NT2/D1 (cell line): ENCODE data around the gene PAX4.

ENCODE experiments used
- DNase-seq: peaks from one replicate; pipeline ENCODE4 v3.0.0-alpha.2; 2011; ENCODE audit warnings: low read depth, low spot score
- H3K27me3 ChIP-seq: 2 replicates; pipeline ENCODE4 v1.6.0; 2011; ENCODE audit warnings: mild to moderate bottlenecking; ENCODE audit not compliant: insufficient read length, insufficient read depth
- H3K36me3 ChIP-seq: 2 replicates; pipeline ENCODE4 v1.6.1; 2011; ENCODE audit warnings: mild to moderate bottlenecking, low read length, mixed read lengths; ENCODE audit not compliant: insufficient read depth, insufficient read length
- H3K4me1 ChIP-seq: 2 replicates; pipeline ENCODE4 v1.5.1; 2011; ENCODE audit not compliant: insufficient read depth, insufficient read length
- H3K4me3 ChIP-seq: 2 replicates; pipeline ENCODE4 v1.5.1; 2011; ENCODE audit warnings: low read depth; ENCODE audit not compliant: insufficient read length
- H3K9ac ChIP-seq: 2 replicates; pipeline ENCODE4 v1.6.0; 2011; ENCODE audit warnings: low read depth; ENCODE audit not compliant: insufficient read length
- H3K9me3 ChIP-seq: 2 replicates; pipeline ENCODE4 v1.5.1; 2011; ENCODE audit warnings: mild to moderate bottlenecking, low read length; ENCODE audit not compliant: insufficient read depth
- SUZ12 ChIP-seq: IDR thresholded peaks from 2 replicates; pipeline ENCODE4 v1.6.1; 2011; ENCODE audit not compliant: insufficient read length, insufficient read depth; ENCODE audit errors: extremely low read depth
- YY1 ChIP-seq: IDR thresholded peaks from 2 replicates; pipeline ENCODE4 v1.6.1; 2011; ENCODE audit not compliant: insufficient read length, insufficient read depth
- ZNF274 ChIP-seq: IDR thresholded peaks from 2 replicates; pipeline ENCODE4 v1.6.1; 2011; ENCODE audit warnings: mild to moderate bottlenecking, low read depth, low read length

The PAX4 gene

DNA sequence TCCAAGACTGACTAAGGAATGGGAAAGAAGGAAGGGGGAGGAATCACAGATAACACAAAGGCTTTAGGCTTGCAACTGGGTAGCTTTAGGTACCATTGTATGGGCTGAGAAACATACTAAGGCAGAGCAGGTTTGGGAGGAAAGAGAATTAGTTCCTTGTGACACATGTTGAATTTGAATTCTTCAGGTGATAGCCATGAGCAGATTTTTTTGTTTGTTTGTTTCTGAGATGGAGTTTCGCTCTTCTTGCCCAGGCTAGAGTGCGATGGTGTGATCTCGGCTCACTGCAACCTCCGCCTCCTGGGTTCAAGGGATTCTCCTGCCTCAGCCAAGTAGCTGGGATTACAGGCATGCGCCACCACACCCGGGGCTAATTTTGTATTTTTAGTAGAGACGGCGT is 29.7 kb upstream of the PAX4 start:
- TF ChIP-seq ZNF274 (no peak), SUZ12 (no peak), YY1 (no peak)
- no peak for DNase-seq
- Histone ChIP-seq H3K9ac (no peak overlapping the region), H3K27me3 (no peaks in the 10 kb centered on the region), H3K9me3 (no peaks in the 10 kb centered on the region), H3K4me3 (no peak overlapping the region), H3K36me3 (no peaks in the 10 kb centered on the region), H3K4me1 (no peaks in the 10 kb centered on the region)

DNA sequence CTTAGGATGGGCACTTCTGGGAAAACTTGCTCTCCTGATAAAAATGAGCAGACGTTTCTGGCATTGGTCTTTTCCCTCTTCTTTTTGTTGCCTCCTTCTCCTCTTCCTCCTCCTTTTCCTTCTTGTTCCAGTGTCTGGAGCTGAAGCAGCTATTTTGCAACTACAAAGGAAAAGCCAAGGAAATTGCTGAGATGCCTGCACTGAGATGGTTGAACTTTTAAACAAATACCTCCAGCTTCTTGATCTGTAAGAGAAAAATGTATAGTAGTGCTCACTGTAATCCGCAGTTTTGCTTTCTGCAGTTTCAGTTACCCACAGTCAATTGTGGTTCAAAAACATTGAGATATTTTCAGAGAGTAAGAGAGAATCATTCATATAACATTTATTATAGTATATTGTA is 26.5 kb upstream of the PAX4 start:
- H3K4me1 ChIP-seq = no peaks in the 10 kb centered on the region
- TF ChIP-seq YY1 = no peak
- TF ChIP-seq ZNF274 = no peak
- no peak for TF ChIP-seq SUZ12
- H3K9me3 ChIP-seq = no peaks in the 10 kb centered on the region
- H3K36me3 ChIP-seq = no peaks in the 10 kb centered on the region
- no peak overlapping the region for H3K9ac ChIP-seq
- H3K27me3 ChIP-seq = no peaks in the 10 kb centered on the region
- no peak for DNase-seq
- H3K4me3 ChIP-seq = no peak overlapping the region

DNA sequence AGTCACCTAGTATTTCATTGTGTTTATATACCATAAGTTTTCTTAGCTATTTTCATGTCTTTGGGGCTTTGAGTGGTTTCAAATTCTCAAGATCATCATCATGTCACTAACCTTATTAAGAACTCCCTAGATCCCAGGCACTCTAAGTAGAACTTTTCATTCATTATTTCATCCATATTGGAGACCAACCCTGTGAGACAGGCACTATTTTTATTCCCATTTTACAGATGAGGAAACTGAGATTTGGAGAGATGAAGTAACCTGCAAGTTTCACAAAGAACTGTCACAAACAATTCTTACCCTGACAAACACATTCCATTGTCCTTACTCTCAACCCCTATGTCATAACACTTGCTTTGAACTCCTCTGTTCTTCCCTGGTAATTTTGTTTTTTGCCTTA is 20.3 kb upstream of the PAX4 start:
- TF ChIP-seq ZNF274 (no peak), SUZ12 (no peak), YY1 (no peak)
- DNase-seq = no peak
- H3K36me3 ChIP-seq = no peaks in the 10 kb centered on the region

DNA sequence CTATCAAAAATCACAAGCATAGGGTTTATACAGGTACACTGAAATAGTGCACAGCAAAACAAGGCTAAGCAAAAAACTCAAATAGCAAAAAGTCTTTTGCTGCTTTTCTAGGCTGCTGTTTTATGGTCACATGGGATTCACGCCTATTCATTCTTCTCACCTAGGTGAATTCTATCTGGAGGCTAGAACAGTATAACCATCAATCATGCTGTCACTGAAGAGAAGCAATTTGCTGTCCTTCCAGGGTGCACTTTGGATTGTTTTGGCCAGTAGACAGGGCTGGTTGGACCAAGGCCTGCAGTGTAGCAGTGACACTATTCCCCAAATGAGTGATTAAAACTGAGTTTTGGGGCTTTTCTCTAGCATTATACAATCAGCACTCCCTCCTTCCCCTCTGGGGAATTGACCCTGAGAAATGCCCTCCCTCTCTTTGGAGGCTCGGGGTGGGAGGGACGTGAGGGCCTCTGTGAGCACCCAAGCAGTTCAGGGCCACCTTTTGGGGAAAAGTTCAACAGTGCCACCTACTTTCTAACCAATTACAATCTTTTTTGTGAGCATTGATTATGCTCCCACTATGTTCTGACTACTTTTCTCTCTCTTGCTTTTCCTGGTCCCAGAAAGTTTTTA is 17.8 kb upstream of the PAX4 start:
- DNase-seq = no peak
- TF ChIP-seq SUZ12 = no peak
- no peak for TF ChIP-seq YY1
- no peaks in the 10 kb centered on the region; the same call in 1 of the 2 replicates for H3K9me3 ChIP-seq

More for the DNA sequence above, 20.3 kb upstream of the PAX4 start:
- Histone ChIP-seq H3K4me1 (no peaks in the 10 kb centered on the region), H3K4me3 (no peak overlapping the region), H3K9ac (no peak overlapping the region), H3K9me3 (no peaks in the 10 kb centered on the region; the same call in 1 of the 2 replicates), H3K27me3 (no peaks in the 10 kb centered on the region)

DNA sequence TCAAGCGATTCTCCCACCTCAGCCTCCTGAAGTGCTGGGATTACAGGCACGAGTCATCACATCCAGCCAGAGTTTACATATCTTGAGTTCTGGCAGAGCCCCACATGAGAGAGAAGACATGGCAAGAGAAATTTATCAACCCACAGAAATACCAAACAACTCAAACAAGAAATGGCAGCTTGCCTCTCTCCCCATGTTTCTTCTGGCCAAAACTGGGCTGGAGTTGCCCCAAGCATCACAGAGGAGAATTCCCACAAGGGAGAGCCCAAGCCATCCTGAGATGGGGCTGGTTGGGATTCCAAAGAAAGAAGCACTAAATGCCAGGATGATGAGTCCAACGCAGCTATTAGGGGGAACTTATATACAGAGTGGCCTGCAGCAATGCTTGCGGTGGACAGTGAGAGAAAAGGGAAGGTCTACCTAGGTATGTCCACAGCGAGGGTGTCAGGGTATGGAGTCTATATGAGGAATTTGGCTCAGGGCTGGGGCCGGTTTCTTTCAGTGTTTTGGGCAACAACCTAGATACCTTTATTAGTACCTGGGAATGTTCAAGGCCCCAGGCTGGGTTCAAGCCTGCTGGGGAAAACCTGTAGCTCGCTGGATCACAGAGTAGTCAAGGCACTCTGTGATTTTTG is 14.5 kb upstream of the PAX4 start:
- H3K36me3 ChIP-seq = no peaks in the 10 kb centered on the region
- TF ChIP-seq ZNF274 = no peak
- TF ChIP-seq SUZ12 = no peak
- TF ChIP-seq YY1 = no peak
- H3K9me3 ChIP-seq = no peaks in the 10 kb centered on the region; the same call in 1 of the 2 replicates
- DNase-seq = no peak
- no peak overlapping the region for H3K4me3 ChIP-seq
- no peak overlapping the region for H3K9ac ChIP-seq
- H3K4me1 ChIP-seq = no peaks in the 10 kb centered on the region
- H3K27me3 ChIP-seq = no peaks in the 10 kb centered on the region

More for the DNA sequence above, 17.8 kb upstream of the PAX4 start:
- H3K27me3 ChIP-seq = no peaks in the 10 kb centered on the region
- H3K9ac ChIP-seq = no peak overlapping the region
- H3K4me3 ChIP-seq = no peak overlapping the region
- no peaks in the 10 kb centered on the region for H3K4me1 ChIP-seq
- H3K36me3 ChIP-seq = no peaks in the 10 kb centered on the region

DNA sequence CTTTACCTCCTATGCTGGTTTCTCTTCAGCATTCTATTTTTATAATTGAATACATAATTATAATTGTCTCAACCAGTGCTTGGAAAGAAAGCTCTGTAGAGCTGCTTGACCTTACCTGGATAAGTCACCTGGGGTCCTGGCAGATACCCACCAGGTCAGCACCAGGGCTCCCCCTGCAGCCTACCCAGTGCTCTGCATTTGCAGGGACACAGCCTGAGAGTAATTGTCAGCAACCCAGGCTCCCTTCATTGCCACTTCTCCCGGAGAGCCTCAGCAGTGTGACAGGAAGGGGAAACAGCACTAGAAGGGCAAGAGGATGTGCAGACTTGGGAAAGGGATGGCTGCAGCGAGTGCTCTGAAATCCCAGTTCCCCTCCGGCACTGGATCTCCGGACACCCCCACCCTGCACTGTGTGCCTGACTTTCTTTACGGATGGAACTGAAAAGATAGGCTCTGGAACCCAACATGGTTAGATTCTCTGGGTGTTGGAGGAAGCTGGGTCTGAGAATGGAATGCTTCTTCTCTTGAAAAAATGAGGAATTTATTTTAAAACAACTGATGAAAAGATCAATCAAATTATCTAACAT is 11.4 kb upstream of the PAX4 start:
- no peak for DNase-seq
- Histone ChIP-seq H3K9ac (no peak overlapping the region), H3K36me3 (no peaks in the 10 kb centered on the region), H3K27me3 (no peaks in the 10 kb centered on the region), H3K9me3 (no peaks in the 10 kb centered on the region; the same call in 1 of the 2 replicates), H3K4me1 (no peaks in the 10 kb centered on the region), H3K4me3 (no peak overlapping the region)
- TF ChIP-seq ZNF274 = no peak
- no peak for TF ChIP-seq YY1
- TF ChIP-seq SUZ12 = no peak

DNA sequence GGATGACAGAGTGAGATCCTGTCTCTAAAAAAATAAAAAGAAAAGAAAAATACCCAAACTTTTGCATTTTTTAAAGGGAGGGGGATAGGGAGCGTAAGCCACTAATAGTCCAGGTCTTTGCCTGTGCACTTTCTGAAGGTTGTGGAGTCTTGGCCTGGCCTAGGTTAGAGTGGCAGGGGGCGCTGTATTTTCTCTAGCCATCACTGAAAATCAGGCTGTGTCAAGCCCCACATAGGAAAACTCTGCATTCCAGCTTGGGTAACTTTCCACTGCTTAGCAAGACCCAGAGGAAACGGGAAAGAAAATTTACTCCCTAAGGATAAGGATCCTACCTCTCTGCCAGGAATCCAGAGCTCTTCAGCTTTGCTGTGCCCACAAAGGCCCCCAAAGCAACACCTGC is 10.5 kb upstream of the PAX4 start:
- Histone ChIP-seq H3K4me1 (no peaks in the 10 kb centered on the region), H3K4me3 (no peak overlapping the region), H3K27me3 (no peaks in the 10 kb centered on the region), H3K9ac (no peak overlapping the region), H3K9me3 (no peaks in the 10 kb centered on the region), H3K36me3 (no peaks in the 10 kb centered on the region)
- TF ChIP-seq YY1 (no peak), ZNF274 (no peak), SUZ12 (no peak)
- DNase-seq = no peak

DNA sequence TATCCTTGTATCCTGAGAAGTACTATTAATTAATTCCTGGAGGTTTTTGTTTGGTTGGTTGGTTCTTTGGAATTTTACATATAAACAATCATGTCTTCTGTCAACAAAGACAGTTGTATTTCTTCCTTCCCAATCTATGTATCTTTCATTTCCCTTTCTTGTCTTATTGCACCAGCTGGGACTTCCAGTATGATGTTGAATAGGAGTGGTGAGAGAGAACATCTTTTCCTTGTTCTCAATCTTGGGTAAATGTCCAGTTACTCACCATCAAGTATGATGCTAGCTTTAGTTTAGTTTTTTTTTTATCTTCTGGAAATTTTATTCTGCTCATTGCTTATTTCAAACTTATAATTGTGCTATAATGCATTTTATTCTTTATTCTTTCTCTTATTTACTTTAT is 7.4 kb upstream of the PAX4 start:
- H3K4me1 ChIP-seq = no peaks in the 10 kb centered on the region
- no peak for DNase-seq
- peaks cover 5% of the 10 kb centered on the region for H3K27me3 ChIP-seq
- no peaks in the 10 kb centered on the region for H3K36me3 ChIP-seq
- TF ChIP-seq SUZ12 (no peak), ZNF274 (no peak), YY1 (no peak)
- H3K9me3 ChIP-seq = no peaks in the 10 kb centered on the region
- no peak overlapping the region for H3K9ac ChIP-seq
- H3K4me3 ChIP-seq = no peak overlapping the region
